ENCODE measurements around the gene NLRC5.

DNA sequence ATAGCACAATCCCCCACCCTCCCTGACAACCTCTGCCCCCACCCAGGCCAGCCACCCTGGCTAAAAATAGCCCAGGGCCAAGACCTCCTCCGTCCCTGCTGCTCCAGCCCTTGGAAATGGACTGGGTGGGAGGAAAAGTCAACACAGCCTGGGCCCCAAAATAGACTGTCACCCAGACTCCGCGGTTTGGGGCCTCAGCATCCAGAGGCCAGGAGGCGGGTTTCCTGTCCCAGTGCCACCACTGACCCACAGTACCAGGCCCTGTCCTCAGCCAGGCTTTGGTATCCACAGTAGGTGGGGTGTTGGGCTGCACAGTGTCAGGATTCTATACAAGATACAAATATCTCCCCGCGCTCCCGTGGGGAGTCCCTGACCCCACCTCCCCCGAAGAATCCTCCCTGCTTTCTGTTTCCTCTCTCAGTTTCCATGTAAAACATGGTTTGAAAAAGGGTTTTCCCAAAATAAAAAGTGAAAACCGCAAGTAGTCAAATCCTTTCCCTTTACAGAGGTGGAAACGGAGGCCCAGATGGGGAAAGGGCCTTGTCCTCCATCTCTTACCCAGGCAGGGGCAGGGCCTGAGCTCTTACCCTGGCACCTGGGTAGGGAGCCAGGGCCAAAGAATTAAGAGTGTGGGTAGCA lies 123.2 kb downstream of the NLRC5 start:
- TF ChIP-seq, protein P1, sequence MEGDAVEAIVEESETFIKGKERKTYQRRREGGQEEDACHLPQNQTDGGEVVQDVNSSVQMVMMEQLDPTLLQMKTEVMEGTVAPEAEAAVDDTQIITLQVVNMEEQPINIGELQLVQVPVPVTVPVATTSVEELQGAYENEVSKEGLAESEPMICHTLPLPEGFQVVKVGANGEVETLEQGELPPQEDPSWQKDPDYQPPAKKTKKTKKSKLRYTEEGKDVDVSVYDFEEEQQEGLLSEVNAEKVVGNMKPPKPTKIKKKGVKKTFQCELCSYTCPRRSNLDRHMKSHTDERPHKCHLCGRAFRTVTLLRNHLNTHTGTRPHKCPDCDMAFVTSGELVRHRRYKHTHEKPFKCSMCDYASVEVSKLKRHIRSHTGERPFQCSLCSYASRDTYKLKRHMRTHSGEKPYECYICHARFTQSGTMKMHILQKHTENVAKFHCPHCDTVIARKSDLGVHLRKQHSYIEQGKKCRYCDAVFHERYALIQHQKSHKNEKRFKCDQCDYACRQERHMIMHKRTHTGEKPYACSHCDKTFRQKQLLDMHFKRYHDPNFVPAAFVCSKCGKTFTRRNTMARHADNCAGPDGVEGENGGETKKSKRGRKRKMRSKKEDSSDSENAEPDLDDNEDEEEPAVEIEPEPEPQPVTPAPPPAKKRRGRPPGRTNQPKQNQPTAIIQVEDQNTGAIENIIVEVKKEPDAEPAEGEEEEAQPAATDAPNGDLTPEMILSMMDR (IDR thresholded peaks at IDR 0.05; ENCODE audit: borderline replicate concordance, extremely low read depth, low read length, poor library complexity, severe bottlenecking) = no peak
- no peak for TF ChIP-seq EZH2 (IDR thresholded peaks at IDR 0.05; ENCODE audit: borderline replicate concordance, low read depth, low read length, severe bottlenecking)

Data from DND-41 (cell line).